ENCODE data around the gene CSNK2A2.

GRCh38 chr16:58198022-58198683 is at the start of gene CSNK2A2:
- TF ChIP-seq CTCF (IDR thresholded peaks at IDR 0.05; ENCODE audit: extremely low read depth in 1 of 2, insufficient read depth in 1 of 2, low read depth in 1 of 2, low read length in 2 of 2), result peak; percentile 25 to 58
- TF ChIP-seq POLR2A (IDR thresholded peaks at IDR 0.05; ENCODE audit: low read depth, low read length), result no peak
- no peak for TF ChIP-seq MAX (IDR thresholded peaks at IDR 0.05; ENCODE audit: insufficient read depth, insufficient read length)
- TF ChIP-seq EZH2 (IDR thresholded peaks at IDR 0.05; ENCODE audit: borderline replicate concordance, low read depth, low read length, severe bottlenecking), result no peak

All from endothelial cell of umbilical vein (primary cell).